GM12878 (cell line): ENCODE results near the gene FMNL2. TPM values are rescaled to one million over a fixed set of nuclear protein-coding genes. Genes with fewer than 3 reads are reported as not detected.

Experiments
- ATF7 ChIP-seq: fragments of 450-650 bp; IDR thresholded peaks from 2 replicates; pipeline ENCODE4 v1.6.1; 2016; ENCODE audit warnings: low read depth, mild to moderate bottlenecking
- BMI1 ChIP-seq: fragments of 450-650 bp; IDR thresholded peaks from 2 replicates; pipeline ENCODE4 v1.6.1; 2016; ENCODE audit warnings: mild to moderate bottlenecking, moderate library complexity, borderline replicate concordance
- CBX5 ChIP-seq: sonication (generic); IDR thresholded peaks from 2 replicates; pipeline ENCODE4 v1.6.1; 2016; ENCODE audit warnings: low read depth, moderate library complexity, mild to moderate bottlenecking, inconsistent platforms
- EGR1 ChIP-seq, 2 experiments: IDR thresholded peaks; 1 replicate in 1 of 2; 2 replicates in 1 of 2; pipeline ENCODE4 v1.6.1; 2011 to 2012; ENCODE audit warnings: low read depth in 2 of 2, low read length in 2 of 2, borderline replicate concordance in 1 of 2, mild to moderate bottlenecking in 1 of 2, moderate library complexity in 1 of 2
- ESRRA ChIP-seq: IDR thresholded peaks from 2 replicates; pipeline ENCODE4 v1.6.1; 2012; ENCODE audit warnings: mild to moderate bottlenecking, low read length, improper control_type of control experiment
- EZH2 ChIP-seq: IDR thresholded peaks from 2 replicates; pipeline ENCODE4 v1.6.1; 2012; ENCODE audit warnings: low read depth, mild to moderate bottlenecking, control low read depth, inconsistent platforms, low read length, borderline replicate concordance; ENCODE audit not compliant: control insufficient read depth
- GABPA ChIP-seq: IDR thresholded peaks from 2 replicates; pipeline ENCODE4 v1.6.1; 2014; ENCODE audit warnings: antibody characterized with exemption, low read depth, mild to moderate bottlenecking, inconsistent platforms
- GATAD2B ChIP-seq: fragments of 450-650 bp; conservative IDR thresholded peaks from 2 replicates; pipeline ENCODE4 v1.6.1; 2017; ENCODE audit warnings: low read depth, mild to moderate bottlenecking, moderate library complexity
- HCFC1 ChIP-seq: fragments of 150-350 bp; IDR thresholded peaks from 2 replicates; pipeline ENCODE4 v1.6.1; 2014; ENCODE audit warnings: low read length
- HDAC6 ChIP-seq: fragments of 200-600 bp; sonication (generic); IDR thresholded peaks from one replicate; pipeline ENCODE4 v1.8.0; 2017; ENCODE audit warnings: antibody characterized with exemption; ENCODE audit not compliant: unreplicated experiment
- HDGF ChIP-seq: fragments of 450-650 bp; IDR thresholded peaks from 2 replicates; pipeline ENCODE4 v1.6.1; 2016; ENCODE audit warnings: antibody characterized with exemption
- MEF2A ChIP-seq: IDR thresholded peaks from 2 replicates; pipeline ENCODE4 v1.6.1; 2011; ENCODE audit warnings: low read depth, mild to moderate bottlenecking, low read length, moderate library complexity; ENCODE audit not compliant: insufficient read depth
- MTA2 ChIP-seq: fragments of 450-650 bp; IDR thresholded peaks from 2 replicates; pipeline ENCODE4 v1.6.1; 2016; ENCODE audit warnings: low read depth, mild to moderate bottlenecking, moderate library complexity
- NRF1 ChIP-seq: conservative IDR thresholded peaks from 2 replicates; pipeline ENCODE4 v1.6.1; 2011; ENCODE audit warnings: mild to moderate bottlenecking, low read depth, low read length, improper control_type of control experiment
- PML ChIP-seq: IDR thresholded peaks from 2 replicates; pipeline ENCODE4 v1.6.1; 2012; ENCODE audit warnings: low read length, inconsistent platforms
- RAD21 ChIP-seq: IDR thresholded peaks from 2 replicates; pipeline ENCODE4 v1.6.1; 2011; ENCODE audit warnings: mild to moderate bottlenecking, low read depth, low read length, moderate library complexity; ENCODE audit not compliant: insufficient read depth
- SMARCA5 ChIP-seq: fragments of 450-650 bp; IDR thresholded peaks from 2 replicates; pipeline ENCODE4 v1.6.1; 2017; ENCODE audit warnings: mild to moderate bottlenecking
- SP1 ChIP-seq: IDR thresholded peaks from one replicate; pipeline ENCODE4 v1.6.1; 2011; ENCODE audit warnings: low read depth, low read length
- SRF ChIP-seq, 2 experiments: IDR thresholded peaks; 2 replicates each; pipeline ENCODE4 v1.6.1; 2011; ENCODE audit warnings: low read depth in 2 of 2, low read length in 2 of 2, mild to moderate bottlenecking in 1 of 2, moderate library complexity in 1 of 2
- STAT3 ChIP-seq: IDR thresholded peaks from 2 replicates; pipeline ENCODE4 v1.6.1; 2011; ENCODE audit warnings: low read depth, low read length, improper control_type of control experiment
- TBL1XR1 ChIP-seq: IDR thresholded peaks from 2 replicates; pipeline ENCODE4 v1.6.1; 2012; ENCODE audit warnings: low read depth, low read length, improper control_type of control experiment
- TCF3 ChIP-seq: IDR thresholded peaks from 2 replicates; pipeline ENCODE4 v1.6.1; 2012; ENCODE audit warnings: low read depth, mild to moderate bottlenecking, low read length, borderline replicate concordance; ENCODE audit not compliant: insufficient read depth
- ZNF24 ChIP-seq: fragments of 450-650 bp; IDR thresholded peaks from 2 replicates; pipeline ENCODE4 v1.6.1; 2017; ENCODE audit warnings: antibody characterized with exemption, mild to moderate bottlenecking
- ZNF274 ChIP-seq: IDR thresholded peaks from one replicate; pipeline ENCODE4 v1.8.0; 2011; ENCODE audit not compliant: insufficient read length, insufficient read depth
- ZNF384 ChIP-seq: IDR thresholded peaks from 2 replicates; pipeline ENCODE4 v1.6.1; 2012; ENCODE audit warnings: low read depth, mild to moderate bottlenecking, low read length, improper control_type of control experiment, borderline replicate concordance
- polyA plus RNA-seq, 11 experiments: library from polyadenylated mRNA; depleted of rRNA in 4 of 11; unstranded in 6 of 11; stranded (reverse) in 5 of 11; fragments of >200 nt; fragmentation: Nextera tagmentation in 4 of 11; fragmentation: Illumina TruSeq in 1 of 11; extraction: Ambion mirVana in 4 of 11; extraction: Trizol in 1 of 11; gene quantifications; 1 replicate in 1 of 11; 2 replicates in 10 of 11; pipeline versions ENCODE4 v1.2.1 to v1.2.3, GENCODE V29; 2011 to 2016; ENCODE audit warnings: inconsistent platforms in 2 of 11, missing spikeins in 2 of 11, low read depth in 1 of 11
- total RNA-seq, 4 experiments: library from RNA; depleted of rRNA in 3 of 4; stranded (reverse); fragments of >200 nt in 3 of 4; fragmentation: Illumina TruSeq in 1 of 4; extraction: Trizol in 1 of 4; gene quantifications; 2 replicates each; pipeline versions ENCODE4 v1.2.1 to v1.2.3, GENCODE V29; 2013 to 2021
- TF ChIP-seq, protein P1 (sequence below): fragments of 450-650 bp; IDR thresholded peaks from 2 replicates; pipeline ENCODE4 v1.6.1; 2018; ENCODE audit warnings: borderline replicate concordance, mild to moderate bottlenecking; ENCODE audit not compliant: partially characterized antibody
- TF ChIP-seq, protein P2 (sequence below): fragments of 150-350 bp; IDR thresholded peaks from 2 replicates; pipeline ENCODE4 v1.6.1; 2014; ENCODE audit warnings: mild to moderate bottlenecking, low read depth, low read length

FMNL2 gene
- total and polyA plus RNA-seq, 10 of the 15 experiments (the other 5 are each of a cell fraction or from before 2014, with no cell fraction given), result 0.13 to 9.9 (median 0.35) TPM

DNA sequence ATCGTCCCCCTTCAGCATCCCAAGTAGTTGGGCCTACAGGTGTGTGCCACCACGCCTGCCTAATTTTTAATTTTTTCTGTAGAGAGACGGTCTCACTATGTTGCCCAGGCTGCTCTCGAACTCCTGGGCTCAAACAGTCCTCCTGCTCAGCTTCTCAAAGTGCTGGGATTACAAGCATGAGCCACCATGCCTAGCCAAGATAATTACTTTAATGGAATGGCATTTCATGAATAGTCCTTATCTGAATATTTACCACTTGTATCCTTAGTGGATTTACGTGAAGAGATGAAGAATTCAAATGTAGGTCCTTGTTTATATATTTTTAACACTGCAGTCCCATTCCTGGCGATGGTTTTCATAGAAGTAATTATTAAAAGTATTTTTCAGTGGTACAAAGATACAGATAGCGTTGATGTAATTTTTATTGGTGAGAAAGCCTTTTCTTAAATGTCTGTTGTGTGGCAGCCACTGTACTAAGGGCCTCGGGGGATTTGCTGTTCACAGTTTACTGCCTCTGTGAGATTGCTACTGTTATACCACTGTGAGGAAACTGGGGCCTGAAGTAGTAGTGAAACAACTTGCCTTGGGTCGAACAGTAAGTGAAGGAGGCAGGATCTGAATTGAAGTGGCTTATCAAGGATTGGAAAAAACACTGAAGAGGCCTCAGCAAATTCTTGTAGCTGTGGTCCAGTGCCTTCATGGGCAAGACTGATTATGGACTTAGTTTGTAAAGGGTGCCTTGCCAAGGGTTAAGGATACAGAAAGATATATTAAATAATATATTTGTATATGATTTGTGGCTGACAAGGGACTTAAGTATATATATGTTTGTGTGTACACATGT lies 231.1 kb downstream of the FMNL2 start (continued):
- TF ChIP-seq SMARCA5, result no peak
- no peak for TF ChIP-seq BMI1
- no peak for TF ChIP-seq TBL1XR1
- TF ChIP-seq SRF (IDR thresholded peaks at IDR 0.05; ENCODE audit: low read depth in 2 of 2, low read length in 2 of 2), result no peak
- no peak for TF ChIP-seq HCFC1
- TF ChIP-seq MTA2, result peak; percentile 23; the same call in 1 of the 2 replicates
- TF ChIP-seq ZNF24, result no peak
- no peak for TF ChIP-seq GABPA
- TF ChIP-seq TCF3, result no peak
- TF ChIP-seq EGR1 (IDR thresholded peaks at IDR 0.05; ENCODE audit: borderline replicate concordance in 1 of 2, low read depth in 2 of 2, low read length in 2 of 2), result no peak
- 0 out of 2 replicates have a peak, but pooled peaks have one; percentile 3 for TF ChIP-seq RAD21
- TF ChIP-seq CBX5, result no peak
- TF ChIP-seq NRF1, result no peak
- TF ChIP-seq, protein P1, sequence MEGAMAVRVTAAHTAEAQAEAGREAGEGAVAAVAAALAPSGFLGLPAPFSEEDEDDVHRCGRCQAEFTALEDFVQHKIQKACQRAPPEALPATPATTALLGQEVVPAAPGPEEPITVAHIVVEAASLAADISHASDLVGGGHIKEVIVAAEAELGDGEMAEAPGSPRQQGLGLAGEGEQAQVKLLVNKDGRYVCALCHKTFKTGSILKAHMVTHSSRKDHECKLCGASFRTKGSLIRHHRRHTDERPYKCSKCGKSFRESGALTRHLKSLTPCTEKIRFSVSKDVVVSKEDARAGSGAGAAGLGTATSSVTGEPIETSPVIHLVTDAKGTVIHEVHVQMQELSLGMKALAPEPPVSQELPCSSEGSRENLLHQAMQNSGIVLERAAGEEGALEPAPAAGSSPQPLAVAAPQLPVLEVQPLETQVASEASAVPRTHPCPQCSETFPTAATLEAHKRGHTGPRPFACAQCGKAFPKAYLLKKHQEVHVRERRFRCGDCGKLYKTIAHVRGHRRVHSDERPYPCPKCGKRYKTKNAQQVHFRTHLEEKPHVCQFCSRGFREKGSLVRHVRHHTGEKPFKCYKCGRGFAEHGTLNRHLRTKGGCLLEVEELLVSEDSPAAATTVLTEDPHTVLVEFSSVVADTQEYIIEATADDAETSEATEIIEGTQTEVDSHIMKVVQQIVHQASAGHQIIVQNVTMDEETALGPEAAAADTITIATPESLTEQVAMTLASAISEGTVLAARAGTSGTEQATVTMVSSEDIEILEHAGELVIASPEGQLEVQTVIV, result no peak
- no peak for TF ChIP-seq SP1
- TF ChIP-seq ESRRA, result no peak
- TF ChIP-seq PML, result no peak
- no peak for TF ChIP-seq ZNF274
- 0 out of 2 replicates have a peak, but pooled peaks have one; percentile 19 for TF ChIP-seq GATAD2B
- TF ChIP-seq ZNF384, result no peak
- no peak for TF ChIP-seq HDAC6
- TF ChIP-seq ATF7, result 0 out of 2 replicates have a peak, but pooled peaks have one; percentile 24
- TF ChIP-seq, protein P2, sequence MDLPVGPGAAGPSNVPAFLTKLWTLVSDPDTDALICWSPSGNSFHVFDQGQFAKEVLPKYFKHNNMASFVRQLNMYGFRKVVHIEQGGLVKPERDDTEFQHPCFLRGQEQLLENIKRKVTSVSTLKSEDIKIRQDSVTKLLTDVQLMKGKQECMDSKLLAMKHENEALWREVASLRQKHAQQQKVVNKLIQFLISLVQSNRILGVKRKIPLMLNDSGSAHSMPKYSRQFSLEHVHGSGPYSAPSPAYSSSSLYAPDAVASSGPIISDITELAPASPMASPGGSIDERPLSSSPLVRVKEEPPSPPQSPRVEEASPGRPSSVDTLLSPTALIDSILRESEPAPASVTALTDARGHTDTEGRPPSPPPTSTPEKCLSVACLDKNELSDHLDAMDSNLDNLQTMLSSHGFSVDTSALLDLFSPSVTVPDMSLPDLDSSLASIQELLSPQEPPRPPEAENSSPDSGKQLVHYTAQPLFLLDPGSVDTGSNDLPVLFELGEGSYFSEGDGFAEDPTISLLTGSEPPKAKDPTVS, result no peak
- TF ChIP-seq STAT3, result no peak
- TF ChIP-seq EZH2, result no peak
- TF ChIP-seq MEF2A, result 0 out of 2 replicates have a peak, but pooled peaks have one; percentile 15
- TF ChIP-seq HDGF, result no peak
